ENCODE data around the gene WDR70.

- TF ChIP-seq CTCF (IDR thresholded peaks at IDR 0.05) (no peak), POLR2A (IDR thresholded peaks at IDR 0.05) (no peak)
Observed at GRCh38 chr5:37375091-37375490, 4.0 kb upstream of the WDR70 start.
